Measurements from ENCODE around the gene CD6. TPM values are rescaled to one million over a fixed set of nuclear protein-coding genes. Genes with fewer than 3 reads are reported as not detected.

CD6 gene
- total RNA-seq, 3 donors from 2014 or later, result 0.80 to 1.9 (median 0.98) TPM

DNA sequence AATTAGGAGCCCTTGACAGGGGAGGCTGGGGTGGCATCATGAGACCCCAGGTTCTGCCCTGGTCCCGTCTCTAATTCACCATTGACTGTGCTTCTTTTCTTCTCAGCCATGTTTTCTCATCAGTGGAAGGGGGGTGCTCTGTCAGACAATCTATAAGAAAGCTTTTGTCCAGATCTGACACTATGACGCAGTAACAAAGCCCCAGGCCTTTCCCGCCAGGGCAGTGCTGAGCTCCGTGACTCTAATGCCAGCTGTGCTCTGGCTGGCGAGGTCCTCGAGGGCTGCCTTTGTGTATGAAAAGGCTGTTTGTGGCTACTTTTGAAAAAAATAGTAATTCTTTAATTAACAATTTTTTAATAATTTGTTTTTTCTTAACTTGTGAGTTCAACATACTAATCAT is 3.2 kb downstream of the CD6 start:
- no peaks in the 10 kb centered on the region for H3K9me3 ChIP-seq
- intact Hi-C loops (cut with DNase I; ENCODE audit: low total_unique reads), result no loop called here
- TF ChIP-seq POLR2A (IDR thresholded peaks at IDR 0.05) (no peak), POLR2AphosphoS5 (IDR thresholded peaks at IDR 0.05) (no peak)
- TF ChIP-seq, protein P1, sequence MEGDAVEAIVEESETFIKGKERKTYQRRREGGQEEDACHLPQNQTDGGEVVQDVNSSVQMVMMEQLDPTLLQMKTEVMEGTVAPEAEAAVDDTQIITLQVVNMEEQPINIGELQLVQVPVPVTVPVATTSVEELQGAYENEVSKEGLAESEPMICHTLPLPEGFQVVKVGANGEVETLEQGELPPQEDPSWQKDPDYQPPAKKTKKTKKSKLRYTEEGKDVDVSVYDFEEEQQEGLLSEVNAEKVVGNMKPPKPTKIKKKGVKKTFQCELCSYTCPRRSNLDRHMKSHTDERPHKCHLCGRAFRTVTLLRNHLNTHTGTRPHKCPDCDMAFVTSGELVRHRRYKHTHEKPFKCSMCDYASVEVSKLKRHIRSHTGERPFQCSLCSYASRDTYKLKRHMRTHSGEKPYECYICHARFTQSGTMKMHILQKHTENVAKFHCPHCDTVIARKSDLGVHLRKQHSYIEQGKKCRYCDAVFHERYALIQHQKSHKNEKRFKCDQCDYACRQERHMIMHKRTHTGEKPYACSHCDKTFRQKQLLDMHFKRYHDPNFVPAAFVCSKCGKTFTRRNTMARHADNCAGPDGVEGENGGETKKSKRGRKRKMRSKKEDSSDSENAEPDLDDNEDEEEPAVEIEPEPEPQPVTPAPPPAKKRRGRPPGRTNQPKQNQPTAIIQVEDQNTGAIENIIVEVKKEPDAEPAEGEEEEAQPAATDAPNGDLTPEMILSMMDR (IDR thresholded peaks at IDR 0.05), result no peak
- no peaks in the 10 kb centered on the region for H3K4me1 ChIP-seq
- DNase-seq (ENCODE audit: low spot score in 2 of 2), result no peak
- H3K27ac ChIP-seq, result no peak overlapping the region
- H3K36me3 ChIP-seq, result no peaks in the 10 kb centered on the region
- H3K4me3 ChIP-seq, result no peak overlapping the region
- no peaks in the 10 kb centered on the region for H3K27me3 ChIP-seq

DNA sequence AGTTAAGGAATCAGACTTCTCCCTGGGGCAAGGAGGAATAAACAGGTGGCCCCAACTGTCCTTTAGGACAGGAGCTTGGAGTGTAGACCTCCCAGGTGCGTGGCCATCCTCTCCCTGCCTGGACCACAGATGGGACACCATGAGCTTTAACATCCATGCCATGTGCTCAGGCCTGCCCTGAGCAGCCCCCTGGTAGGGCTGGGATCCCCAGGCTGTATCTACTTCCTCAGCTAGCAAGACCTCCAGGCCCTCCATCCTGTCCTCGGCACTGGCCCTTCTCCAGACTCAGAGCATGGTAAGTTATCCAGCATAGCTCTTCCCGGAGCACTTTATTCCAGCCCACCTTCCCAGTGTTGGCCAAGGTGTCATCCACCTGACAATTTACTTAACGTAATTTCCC is 5.7 kb downstream of the CD6 start:
- Histone ChIP-seq H3K9me3 (no peaks in the 10 kb centered on the region), H3K27ac (no peak overlapping the region), H3K4me1 (no peaks in the 10 kb centered on the region), H3K36me3 (no peaks in the 10 kb centered on the region), H3K4me3 (no peak overlapping the region), H3K27me3 (no peaks in the 10 kb centered on the region)
- DNase-seq (ENCODE audit: low spot score in 2 of 2), result no peak
- TF ChIP-seq POLR2AphosphoS5 (IDR thresholded peaks at IDR 0.05) (no peak), POLR2A (IDR thresholded peaks at IDR 0.05) (no peak)
- TF ChIP-seq, protein P1 (IDR thresholded peaks at IDR 0.05), result no peak
- intact Hi-C loops (cut with DNase I; ENCODE audit: low total_unique reads), result no loop called here

DNA sequence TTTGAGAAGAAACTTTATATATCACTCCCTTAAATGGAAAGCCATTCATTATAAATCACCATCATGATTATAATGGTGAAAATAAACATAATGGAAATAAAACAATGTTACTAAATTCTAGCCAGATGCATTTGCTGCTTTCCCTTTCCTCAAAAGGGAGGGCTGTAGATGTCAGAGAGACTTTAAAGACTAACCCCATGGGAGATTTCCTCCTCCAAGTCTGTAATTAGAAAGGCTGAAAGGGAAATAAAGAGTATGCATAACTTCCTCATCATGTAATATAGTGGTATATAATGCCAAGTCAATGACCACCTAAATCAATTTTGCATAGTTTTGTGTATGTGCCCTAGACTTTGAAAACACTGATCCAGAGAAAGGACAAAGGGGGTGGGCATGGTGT is 6.4 kb downstream of the CD6 start:
- Histone ChIP-seq H3K4me3 (no peak overlapping the region), H3K9me3 (no peaks in the 10 kb centered on the region), H3K36me3 (no peaks in the 10 kb centered on the region), H3K4me1 (no peaks in the 10 kb centered on the region), H3K27me3 (no peaks in the 10 kb centered on the region), H3K27ac (no peak overlapping the region)
- intact Hi-C loops (cut with DNase I; ENCODE audit: low total_unique reads), result no loop called here
- TF ChIP-seq POLR2AphosphoS5 (IDR thresholded peaks at IDR 0.05) (no peak), POLR2A (IDR thresholded peaks at IDR 0.05) (no peak)
- TF ChIP-seq, protein P1 (IDR thresholded peaks at IDR 0.05), result no peak
- no peak for DNase-seq (ENCODE audit: low spot score in 2 of 2)

DNA sequence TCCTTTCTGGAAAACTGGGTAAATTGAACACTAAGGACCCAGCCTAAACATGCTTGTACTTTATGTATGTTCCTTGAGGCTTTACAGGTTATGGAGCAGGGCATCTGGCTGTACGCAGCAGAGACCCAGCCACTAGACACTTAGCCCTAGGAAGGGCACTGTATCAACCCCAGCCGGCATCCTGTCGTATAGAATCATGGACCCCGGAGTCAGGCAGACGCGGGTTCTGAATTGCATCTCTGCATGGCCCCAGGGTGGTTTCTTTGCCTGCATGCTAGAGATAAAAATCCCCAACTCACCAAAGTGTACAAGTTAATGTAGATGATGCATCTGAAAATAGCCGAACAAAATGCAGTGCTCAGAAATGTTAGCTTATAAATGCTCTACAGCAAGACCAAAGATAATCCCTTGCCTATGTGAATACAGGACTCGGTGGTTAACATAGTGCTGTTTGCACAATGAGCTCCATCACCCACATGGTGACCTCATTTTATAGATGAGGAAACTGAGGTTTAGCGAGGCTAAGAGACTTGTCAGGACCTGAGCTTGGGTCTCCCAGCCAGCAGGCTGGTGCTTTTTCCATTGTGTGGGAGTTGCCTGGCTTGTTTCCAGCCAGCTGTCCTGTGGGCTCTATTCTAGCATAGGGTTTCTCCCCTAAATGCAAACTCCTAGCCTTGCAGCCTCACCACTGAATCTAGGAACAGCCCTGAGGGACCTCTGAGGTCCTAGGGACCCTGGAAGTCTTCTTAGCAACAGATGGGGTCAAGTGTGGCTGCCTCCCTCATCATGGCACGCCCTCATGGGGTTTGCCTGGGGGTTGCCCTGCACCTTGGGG is 7.3 kb downstream of the CD6 start:
- no peak for DNase-seq (ENCODE audit: low spot score in 2 of 2)
- Histone ChIP-seq H3K4me1 (no peaks in the 10 kb centered on the region), H3K4me3 (no peak overlapping the region), H3K36me3 (no peaks in the 10 kb centered on the region), H3K27ac (no peak overlapping the region), H3K27me3 (no peaks in the 10 kb centered on the region), H3K9me3 (no peaks in the 10 kb centered on the region)
- TF ChIP-seq, protein P1 (IDR thresholded peaks at IDR 0.05), result no peak
- TF ChIP-seq POLR2A (IDR thresholded peaks at IDR 0.05) (no peak), POLR2AphosphoS5 (IDR thresholded peaks at IDR 0.05) (no peak)
- intact Hi-C loops (cut with DNase I; ENCODE audit: low total_unique reads), result no loop called here

DNA sequence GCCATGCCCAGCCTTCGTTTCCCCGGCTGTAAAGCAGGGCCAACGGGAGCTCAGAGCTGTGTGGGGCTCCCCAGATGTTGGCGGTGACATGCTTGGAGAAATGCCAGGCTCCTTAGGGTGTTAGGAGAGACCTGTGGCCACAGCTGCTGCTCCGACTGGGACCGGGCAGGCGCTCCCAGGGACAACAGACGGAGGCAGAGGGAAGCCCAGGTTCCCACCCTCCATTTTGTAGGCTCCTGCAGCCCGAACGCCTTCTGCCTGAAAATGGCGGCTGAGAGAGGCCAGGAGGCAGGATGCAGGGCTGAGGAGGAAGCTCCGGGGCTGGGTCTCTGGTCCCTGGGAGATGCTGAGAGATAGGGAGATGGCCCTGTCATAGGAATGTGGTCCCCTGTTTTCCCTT is 10.0 kb downstream of the CD6 start:
- TF ChIP-seq, protein P1 (IDR thresholded peaks at IDR 0.05), result no peak
- no peak for TF ChIP-seq POLR2AphosphoS5 (IDR thresholded peaks at IDR 0.05)
- no peak for TF ChIP-seq POLR2A (IDR thresholded peaks at IDR 0.05)
- intact Hi-C loops (cut with DNase I; ENCODE audit: low total_unique reads), result no loop called here
- no peak for DNase-seq (ENCODE audit: low spot score in 2 of 2)

More for the DNA sequence above, 10.0 kb downstream of the CD6 start:
- no peaks in the 10 kb centered on the region for H3K4me1 ChIP-seq
- H3K27ac ChIP-seq, result no peak overlapping the region
- no peak overlapping the region for H3K4me3 ChIP-seq
- H3K36me3 ChIP-seq, result no peaks in the 10 kb centered on the region
- H3K9me3 ChIP-seq, result no peaks in the 10 kb centered on the region
- H3K27me3 ChIP-seq, result no peaks in the 10 kb centered on the region

All from breast epithelium (tissue), 4 donors.